H1 (cell line): ENCODE measurements around the gene S100A6.
"Not testable (repeated sequence)": the region's sequence is repeated elsewhere in the genome, so short reads cannot be mapped to it uniquely, and the experiment has no call there.

Source experiments
- CTCF ChIP-seq, 3 experiments: IDR thresholded peaks; 1 replicate in 2 of 3; 2 replicates in 1 of 3; pipeline versions ENCODE4 v1.5.1 to v1.6.1; 2011; ENCODE audit warnings: low read length in 3 of 3, mild to moderate bottlenecking in 3 of 3, inconsistent platforms in 2 of 3, low read depth in 1 of 3, moderate library complexity in 1 of 3; ENCODE audit not compliant: insufficient read depth in 1 of 3; ENCODE audit errors: control extremely low read depth in 1 of 3
- EZH2 ChIP-seq: fragments of 200-600 bp; sonication (generic); IDR thresholded peaks from 2 replicates; pipeline ENCODE4 v1.7.1; 2012; ENCODE audit warnings: low read depth, mild to moderate bottlenecking, moderate library complexity, low read length, inconsistent platforms; ENCODE audit not compliant: severe bottlenecking
- HDAC2 ChIP-seq, 2 experiments: fragments of 300-600 bp in 1 of 2; sonication (generic) in 1 of 2; IDR thresholded peaks; 2 replicates each; pipeline ENCODE4 v1.6.1; 2011 to 2012; ENCODE audit warnings: low read depth in 2 of 2, low read length in 2 of 2, mild to moderate bottlenecking in 2 of 2, moderate library complexity in 2 of 2, borderline replicate concordance in 1 of 2, inconsistent platforms in 1 of 2
- MAX ChIP-seq: IDR thresholded peaks from 2 replicates; pipeline ENCODE4 v1.6.1; 2012; ENCODE audit warnings: inconsistent platforms
- RFX5 ChIP-seq: IDR thresholded peaks from 2 replicates; pipeline ENCODE4 v1.6.1; 2011; ENCODE audit warnings: low read depth, low read length, improper control_type of control experiment, borderline replicate concordance

GRCh38 chr1:153582836-153583235 is 47.0 kb upstream of the S100A6 start:
- TF ChIP-seq MAX; HDAC2 (IDR thresholded peaks at IDR 0.05; ENCODE audit: borderline replicate concordance in 1 of 2, low read depth in 2 of 2, low read length in 2 of 2); CTCF (IDR thresholded peaks at IDR 0.05; ENCODE audit: control extremely low read depth in 1 of 3, insufficient read depth in 1 of 3, low read depth in 1 of 3, low read length in 3 of 3); EZH2; RFX5: not testable (repeated sequence)
